C1 segment of cervical spinal cord (tissue), 14 donors: ENCODE data around the gene ATG2A.
"Not testable (repeated sequence)": the region's sequence is repeated elsewhere in the genome, so short reads cannot be mapped to it uniquely, and the experiment has no call there.

Experiments
- DNase-seq, 14 donors: peaks; one replicate each; lab custom pipeline; 2025; lab: John Stamatoyannopoulos, UW

ATG2A gene

GRCh38 chr11:64854534-64855502, 62.2 kb downstream of the ATG2A start:
- DNase-seq, result peak in 5 of 14 donors; percentile 12 to 89 (median 46)

- no peak for DNase-seq
Observed at GRCh38 chr11:64854157-64854533, 62.9 kb downstream of the ATG2A start.

- no peak for DNase-seq
Observed at GRCh38 chr11:64853709-64854108, 63.3 kb downstream of the ATG2A start.

GRCh38 chr11:64852804-64853509, 64.1 kb downstream of the ATG2A start:
- no peak for DNase-seq

- DNase-seq, result peak in 1 of 14 donors; percentile 59
Observed at GRCh38 chr11:64851831-64852351, 65.1 kb downstream of the ATG2A start.

GRCh38 chr11:64850979-64851567, 65.9 kb downstream of the ATG2A start:
- DNase-seq, result no peak

- DNase-seq, result peak in 1 of 14 donors; percentile 68
Observed at GRCh38 chr11:64849598-64850356, 67.2 kb downstream of the ATG2A start.

- DNase-seq, result peak in 1 of 14 donors; percentile 55
Observed at GRCh38 chr11:64848826-64849597, 68.0 kb downstream of the ATG2A start.

GRCh38 chr11:64848214-64848825, 68.7 kb downstream of the ATG2A start:
- no peak for DNase-seq

- peak in 13 of 14 donors; percentile 36 to 89 (median 74) for DNase-seq
Observed at GRCh38 chr11:64846998-64847666, 69.9 kb downstream of the ATG2A start.

- not testable (repeated sequence) for DNase-seq
Observed at GRCh38 chr11:64845776-64846129, 71.3 kb downstream of the ATG2A start.

GRCh38 chr11:64845129-64845775, 71.8 kb downstream of the ATG2A start:
- DNase-seq, result no peak
